GM23248 (cell line): Measurements from ENCODE around the gene KATNA1.

Experiments
- EZH2 ChIP-seq: fragments of 200-600 bp; sonication (generic); IDR thresholded peaks from 2 replicates; pipeline ENCODE4 v1.6.1; 2018; ENCODE audit warnings: antibody characterized with exemption, mild to moderate bottlenecking; ENCODE audit not compliant: insufficient read depth, poor library complexity, severe bottlenecking
- EZH2phosphoT487 ChIP-seq: fragments of 200-600 bp; sonication (generic); IDR thresholded peaks from 2 replicates; pipeline ENCODE4 v1.6.1; 2018; ENCODE audit warnings: antibody characterized with exemption, moderate library complexity, mild to moderate bottlenecking, low read depth; ENCODE audit not compliant: insufficient read depth

- TF ChIP-seq EZH2 (no peak), EZH2phosphoT487 (no peak)
Observed at GRCh38 chr6:149559389-149559788, 89.1 kb downstream of the KATNA1 start.
